HG02943 (cell line): ENCODE measurements around the gene SPOCK2.

Experiments
- ATAC-seq: cut with Tn5 transposase; IDR thresholded peaks from one replicate; pipeline ENCODE4 v1.9.1; 2021; ENCODE audit warnings: mild to moderate bottlenecking, low read depth, moderate library complexity; ENCODE audit not compliant: unreplicated experiment

The SPOCK2 gene

GRCh38 chr10:72074574-72075375, 13.6 kb downstream of the SPOCK2 start:
- no peak for ATAC-seq

DNA sequence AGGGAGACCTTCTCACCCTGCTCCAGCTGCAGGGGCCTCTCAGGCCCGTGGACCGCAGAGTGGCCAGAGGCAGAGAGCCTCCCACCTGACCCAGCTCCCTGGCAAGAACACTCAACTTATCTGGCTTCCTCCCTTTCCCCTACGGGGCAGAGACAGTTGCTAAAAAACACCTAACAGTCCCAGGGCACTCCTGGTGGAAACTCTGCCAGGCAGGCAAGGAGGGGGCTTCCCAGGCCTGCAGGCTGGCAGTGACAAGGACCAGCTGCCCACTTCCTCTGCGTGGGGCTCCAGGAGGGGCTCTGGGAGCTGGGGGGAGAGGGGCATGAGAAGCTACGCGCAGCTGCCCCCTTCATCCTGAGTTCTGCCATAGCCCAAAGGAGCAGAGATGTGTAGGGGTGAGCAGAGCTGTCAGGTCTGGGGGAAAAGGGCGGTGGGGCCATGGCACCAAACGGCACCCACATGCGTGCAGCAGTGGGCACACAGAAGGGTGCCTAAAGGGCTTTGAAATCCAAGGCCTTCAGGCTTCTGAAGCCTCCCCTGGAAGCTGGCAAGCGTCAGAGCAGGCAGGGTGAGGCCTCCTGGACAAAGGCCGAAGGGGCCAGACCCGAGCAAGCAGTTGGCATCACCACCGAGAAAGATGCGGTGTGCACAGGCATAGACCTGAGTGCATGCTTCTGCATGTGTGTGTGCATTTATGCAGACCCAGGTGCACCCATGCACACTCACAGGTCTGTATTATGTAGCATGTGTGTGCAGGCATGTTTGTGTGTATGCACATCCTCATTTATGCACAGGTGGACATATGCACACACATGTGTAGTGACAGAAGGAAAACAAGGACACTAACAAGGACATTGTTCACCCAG, 14.4 kb downstream of the SPOCK2 start:
- no peak for ATAC-seq

DNA sequence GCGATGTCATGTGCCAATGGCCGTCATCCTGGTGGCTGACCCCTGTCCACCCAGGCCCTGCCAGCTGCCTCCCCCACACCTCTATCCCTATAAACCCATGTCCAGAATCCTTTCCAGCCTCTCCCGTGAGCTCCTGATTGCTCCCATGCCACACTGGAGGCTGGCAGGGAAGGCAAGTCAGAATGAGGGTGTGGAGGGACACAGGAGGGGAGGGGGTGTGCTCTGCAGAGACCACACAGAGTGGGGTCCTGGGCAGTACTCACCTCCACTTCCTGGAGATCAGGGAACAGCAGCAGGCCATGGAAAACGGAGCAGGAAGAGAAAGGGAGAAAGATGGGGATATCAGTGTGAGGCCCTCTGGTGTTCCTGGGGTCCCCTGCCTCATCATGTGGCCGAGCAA, 15.7 kb downstream of the SPOCK2 start:
- ATAC-seq: no peak

GRCh38 chr10:72072046-72072445, 16.3 kb downstream of the SPOCK2 start:
- ATAC-seq: no peak

GRCh38 chr10:72069751-72070526, 18.4 kb downstream of the SPOCK2 start:
- ATAC-seq: no peak

- ATAC-seq: no peak
These were observed 19.4 kb downstream of the SPOCK2 start for GRCh38 chr10:72068901-72069446.

DNA sequence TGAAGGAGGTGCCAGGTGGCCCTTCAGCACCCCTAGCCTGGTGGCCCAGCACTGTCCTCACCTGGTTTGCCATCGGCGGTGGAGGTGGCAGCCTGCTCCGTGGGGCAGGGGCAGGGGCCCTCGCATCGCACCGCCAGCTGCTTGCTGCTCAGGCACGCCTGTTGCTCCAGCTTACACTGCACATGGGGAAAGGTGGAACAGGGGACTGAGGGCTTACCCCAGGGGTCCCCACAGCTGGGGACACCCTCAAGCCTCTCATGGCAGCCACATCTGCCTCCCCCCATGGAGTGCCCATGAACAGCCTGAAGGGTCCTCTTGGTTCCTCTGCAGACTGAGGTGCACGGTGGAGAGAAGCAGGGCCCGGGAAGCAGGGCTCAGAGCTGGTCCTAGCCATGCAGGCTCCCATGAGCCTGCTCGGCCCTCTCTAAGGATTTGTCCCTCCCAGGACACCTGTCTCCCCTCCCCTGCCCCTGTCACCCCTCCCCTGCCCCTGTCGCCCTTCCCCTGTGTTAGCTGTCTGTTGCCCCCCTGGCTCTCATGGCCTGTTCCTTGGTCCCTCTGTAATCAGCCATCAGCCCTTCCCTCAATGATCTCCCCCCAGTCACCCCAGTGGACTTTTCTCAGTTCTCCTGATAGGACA, 20.1 kb downstream of the SPOCK2 start:
- no peak for ATAC-seq

DNA sequence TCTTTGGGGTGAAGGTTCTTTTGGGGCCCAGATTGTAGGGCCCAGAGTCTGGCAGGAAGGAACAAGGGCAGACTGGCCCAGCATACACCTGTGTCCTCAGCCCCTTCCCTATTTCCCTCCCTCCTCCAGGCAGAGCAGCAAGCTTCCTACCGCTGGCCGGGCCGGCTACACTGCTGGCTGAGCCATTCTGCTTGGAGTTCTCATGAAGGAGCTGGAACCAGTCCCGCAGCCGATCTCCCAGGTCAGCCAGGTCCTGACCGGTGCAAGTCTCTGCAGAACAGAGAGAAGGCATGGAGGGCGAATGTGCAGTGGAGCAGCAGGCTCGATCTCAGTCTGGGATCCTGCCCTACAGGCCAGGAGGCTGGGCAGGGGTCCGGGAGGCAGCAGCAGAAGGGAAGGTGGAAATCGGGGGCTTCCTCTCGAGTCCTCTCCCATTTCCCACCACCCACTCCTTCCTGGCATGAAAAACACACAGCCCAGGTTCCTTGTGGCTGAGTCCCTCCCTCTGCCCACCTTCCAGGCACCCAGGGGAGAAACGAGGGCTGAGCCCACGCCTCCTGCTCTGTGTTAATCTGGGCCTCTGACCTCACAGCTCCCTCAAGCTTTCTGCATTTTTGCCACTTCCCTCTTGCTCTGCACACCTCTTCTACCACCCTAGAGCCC, 20.8 kb downstream of the SPOCK2 start:
- no peak for ATAC-seq

GRCh38 chr10:72066318-72067284, 21.8 kb downstream of the SPOCK2 start:
- no peak for ATAC-seq

- no peak for ATAC-seq
These were observed 22.8 kb downstream of the SPOCK2 start for GRCh38 chr10:72065439-72066025.

GRCh38 chr10:72063703-72064391, 24.5 kb downstream of the SPOCK2 start:
- ATAC-seq: no peak

GRCh38 chr10:72062832-72063702, 25.3 kb downstream of the SPOCK2 start:
- no peak for ATAC-seq

DNA sequence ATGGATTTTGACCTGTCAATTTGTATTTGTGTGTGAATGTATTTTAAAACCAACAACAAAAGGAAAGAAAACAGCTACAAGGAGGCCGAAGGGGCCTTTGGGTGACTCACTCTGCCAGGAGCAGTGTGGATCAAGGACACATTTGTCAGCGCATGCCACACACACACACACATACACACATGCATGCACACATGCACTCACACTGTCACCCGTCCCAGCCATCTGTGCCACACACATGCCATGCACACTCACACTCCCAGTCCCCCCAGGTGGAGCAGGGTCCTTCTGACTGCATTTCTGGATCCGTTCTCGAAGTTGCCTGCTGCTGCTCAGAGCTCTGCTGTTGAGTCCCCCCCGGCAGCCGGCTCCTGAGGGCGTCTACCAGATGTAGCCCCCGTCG, 26.0 kb downstream of the SPOCK2 start:
- ATAC-seq: no peak

GRCh38 chr10:72061930-72062329, 26.4 kb downstream of the SPOCK2 start:
- ATAC-seq: no peak

- ATAC-seq: no peak
These were observed 26.9 kb downstream of the SPOCK2 start for GRCh38 chr10:72061491-72061890.
